ENCODE data around the gene PTGDR2.

Gene PTGDR2

DNA sequence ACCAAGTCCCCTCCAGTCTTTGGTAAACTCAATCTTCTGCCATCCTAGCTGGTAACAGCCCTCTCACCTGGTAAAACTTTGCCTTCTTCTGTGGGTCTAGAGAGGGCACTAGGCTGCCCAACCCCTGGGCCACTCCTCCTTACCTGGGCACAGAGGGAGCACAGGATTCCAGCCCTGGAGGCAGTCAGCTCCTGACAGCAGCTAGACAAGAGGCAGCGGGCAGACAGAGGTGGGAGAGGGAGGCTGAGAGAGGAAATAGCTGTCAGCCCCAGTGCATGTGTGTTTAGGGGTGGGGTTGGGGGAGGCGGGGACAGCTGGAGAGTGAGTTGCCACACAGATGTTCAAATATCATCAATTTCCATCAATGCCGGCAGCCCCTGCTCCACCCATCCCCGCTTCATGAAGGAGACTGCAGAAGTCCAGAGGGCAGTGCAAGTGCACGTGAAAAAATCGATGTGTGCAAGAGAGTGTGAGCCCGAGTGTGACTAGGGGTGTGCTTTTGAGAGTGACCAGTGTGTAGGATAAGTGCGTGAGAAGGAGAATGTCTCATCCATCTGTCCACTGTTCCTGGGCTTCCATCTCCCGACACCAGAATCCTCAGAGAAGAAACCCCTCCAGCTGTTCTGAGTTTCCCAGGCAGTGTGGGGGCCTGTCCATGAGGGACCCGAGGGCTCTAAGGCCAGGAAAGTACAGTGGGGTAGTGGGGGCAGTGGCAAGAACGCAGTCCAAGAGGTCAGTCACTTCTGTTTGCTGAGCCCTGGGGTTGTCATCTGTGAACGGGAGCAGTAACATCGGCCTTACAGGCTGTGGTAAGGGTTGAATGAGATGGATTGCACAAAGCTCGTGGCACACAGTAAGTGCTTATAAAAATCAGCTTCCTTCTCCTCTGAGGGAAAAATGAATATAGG, at the start of gene PTGDR2:
TSS of gene PTGDR2 (minus strand) at position 225 of the 908 bp plus-strand sequence. CDS start 2,228 bp downstream, outside the sequence.
- no peak for TF ChIP-seq CTCF (conservative IDR thresholded peaks at IDR 0.05; ENCODE audit: low read depth, low read length)
- no peak for DNase-seq (ENCODE audit: low read depth)
- no peak within 1 kb of the TSS for H3K4me3 ChIP-seq (ENCODE audit: low read depth, low read length)

GRCh38 chr11:60905047-60905446, 49.3 kb upstream of the PTGDR2 start:
- H3K4me3 ChIP-seq (ENCODE audit: low read depth, low read length) = peak overlapping the region; percentile 90
- DNase-seq (ENCODE audit: low read depth) = no peak
- TF ChIP-seq CTCF (conservative IDR thresholded peaks at IDR 0.05; ENCODE audit: low read depth, low read length) = no peak

GRCh38 chr11:60902625-60903024, 46.9 kb upstream of the PTGDR2 start:
- no peak overlapping the region for H3K4me3 ChIP-seq (ENCODE audit: low read depth, low read length)
- no peak for TF ChIP-seq CTCF (conservative IDR thresholded peaks at IDR 0.05; ENCODE audit: low read depth, low read length)
- no peak for DNase-seq (ENCODE audit: low read depth)

DNA sequence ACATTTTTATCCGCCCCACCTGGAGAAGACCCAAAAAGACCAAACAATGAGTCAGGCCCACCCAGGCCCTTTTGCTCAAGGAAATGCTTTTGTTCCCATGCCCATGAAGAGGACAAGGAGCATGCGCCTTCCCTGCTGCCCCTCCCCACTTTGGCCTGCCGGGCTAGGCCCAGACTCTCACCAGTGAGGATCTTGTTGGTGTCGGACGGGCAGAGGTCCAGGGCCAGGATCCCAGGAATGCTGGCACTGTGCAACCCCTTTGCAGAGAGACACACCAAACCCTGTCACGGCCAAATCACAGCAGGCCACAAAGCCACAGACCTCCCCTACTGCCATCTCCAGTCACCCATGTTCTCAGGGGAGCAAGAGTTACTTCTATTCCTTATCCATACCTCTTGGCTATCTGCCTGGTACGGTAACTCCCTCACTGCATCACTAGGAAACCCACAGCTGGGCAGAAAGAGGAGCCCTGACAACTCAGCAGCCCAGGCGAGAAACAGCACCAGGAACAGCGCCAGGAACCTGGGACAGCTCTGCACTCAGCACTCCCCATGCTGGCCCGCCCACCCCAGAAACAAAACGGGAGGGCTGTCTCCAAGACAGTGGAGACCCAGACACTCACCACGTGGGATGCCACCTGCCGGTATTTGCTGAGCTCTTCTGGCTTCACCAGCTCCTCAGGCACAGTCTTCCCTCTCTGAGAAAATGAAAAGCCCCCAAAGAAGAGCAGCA, 45.1 kb upstream of the PTGDR2 start:
- DNase-seq (ENCODE audit: low read depth) = no peak
- no peak overlapping the region for H3K4me3 ChIP-seq (ENCODE audit: low read depth, low read length)
- no peak for TF ChIP-seq CTCF (conservative IDR thresholded peaks at IDR 0.05; ENCODE audit: low read depth, low read length)

GRCh38 chr11:60899977-60900376, 44.2 kb upstream of the PTGDR2 start:
- TF ChIP-seq CTCF (conservative IDR thresholded peaks at IDR 0.05; ENCODE audit: low read depth, low read length) = no peak
- no peak for DNase-seq (ENCODE audit: low read depth)
- no peak overlapping the region for H3K4me3 ChIP-seq (ENCODE audit: low read depth, low read length)

- TF ChIP-seq CTCF (conservative IDR thresholded peaks at IDR 0.05; ENCODE audit: low read depth, low read length) = peak; percentile 99
- DNase-seq (ENCODE audit: low read depth) = peak; percentile 83
- H3K4me3 ChIP-seq (ENCODE audit: low read depth, low read length) = no peak overlapping the region
Observed at GRCh38 chr11:60899046-60899936, 43.5 kb upstream of the PTGDR2 start.

All from choroid plexus epithelial cell (primary cell).